ENCODE results near the gene HOXA5.

DNA sequence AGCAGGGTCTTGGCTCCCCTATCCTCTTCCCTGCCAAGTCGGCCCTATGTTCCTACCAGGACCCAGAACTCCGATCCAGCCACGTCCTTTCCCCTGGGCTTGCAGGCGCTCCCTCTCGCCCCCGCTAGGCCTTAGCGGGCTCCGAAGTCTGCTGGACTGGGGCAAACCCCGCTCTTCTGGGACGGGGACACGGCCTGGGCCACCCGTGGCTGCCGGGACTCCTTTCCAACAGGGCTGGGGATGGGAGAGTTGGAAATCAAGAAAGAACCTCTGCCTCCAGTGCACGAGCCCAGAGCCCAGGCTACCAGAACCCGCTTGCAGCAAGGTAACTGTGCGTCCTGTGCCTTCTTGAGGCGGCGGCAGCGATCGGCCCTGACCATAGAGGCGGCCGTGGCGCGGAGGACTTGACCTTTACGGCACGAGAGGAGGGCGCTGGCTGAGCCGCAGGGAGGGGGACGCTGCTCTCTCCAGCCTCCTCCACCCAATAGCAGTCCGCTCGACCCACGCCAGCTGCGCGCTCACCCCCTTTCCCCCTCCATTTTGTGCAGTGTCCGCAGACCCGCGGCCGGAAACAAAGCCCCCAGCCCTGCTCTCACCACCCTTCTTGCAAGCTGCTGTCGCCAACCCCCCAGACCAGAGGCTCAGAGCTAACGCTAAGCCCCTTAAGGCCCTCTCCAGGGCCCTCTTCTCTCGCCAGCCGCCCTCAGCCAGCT is 48.5 kb upstream of the HOXA5 start:
- TF ChIP-seq POLR2A (IDR thresholded peaks at IDR 0.05; ENCODE audit: low read length) = no peak
- TF ChIP-seq GATA1 (IDR thresholded peaks at IDR 0.05; ENCODE audit: low read depth, low read length) = no peak

Measured in erythroblast (primary cell).